BJ (cell line): ENCODE measurements around the gene ARMC9. TPM values are rescaled to one million over a fixed set of nuclear protein-coding genes. Genes with fewer than 3 reads are reported as not detected.

Experiments used
- CTCF ChIA-PET: fragments of 350-600 bp; formaldehyde crosslinking; extraction: SDS; loops from one replicate; lab custom pipeline; 2021; ENCODE audit warnings: antibody characterized with exemption, inconsistent platforms; lab: Yijun Ruan, JAX
- POLR2A ChIA-PET: fragments of 300-600 bp; sonication (Branson Sonifier 250); formaldehyde crosslinking; extraction: SDS; loops from one replicate; lab custom pipeline; 2021; ENCODE audit warnings: antibody characterized with exemption; lab: Charles Lee
- DNase-seq: peaks from one replicate; pipeline ENCODE4 v3.0.0-alpha.2; 2011; ENCODE audit warnings: low read depth
- H3K27me3 ChIP-seq: 2 replicates; pipeline ENCODE4 v1.6.0; 2011; ENCODE audit warnings: low read length; ENCODE audit not compliant: control insufficient read depth, insufficient read depth
- H3K36me3 ChIP-seq: 2 replicates; pipeline ENCODE4 v1.5.1; 2011; ENCODE audit warnings: low read length; ENCODE audit not compliant: control insufficient read depth, insufficient read depth
- H3K4me3 ChIP-seq: 2 replicates; pipeline ENCODE4 v1.5.1; 2011; ENCODE audit warnings: low read depth, mild to moderate bottlenecking, control low read depth, low read length
- polyA plus RNA-seq: library from polyadenylated mRNA; depleted of rRNA; stranded (reverse); fragments of >200 nt; gene quantifications from 2 replicates; pipeline ENCODE4 v1.2.3, GENCODE V29; 2011
- TF ChIP-seq, protein P1 (sequence below): IDR thresholded peaks from 2 replicates; pipeline ENCODE4 v1.5.1; 2011; ENCODE audit warnings: low read depth, mild to moderate bottlenecking, control low read depth, inconsistent platforms, low read length, moderate library complexity; ENCODE audit not compliant: insufficient read depth

ARMC9 gene
- polyA plus RNA-seq, 1 experiment, result 83.1 TPM

- ChIA-PET CTCF (interaction anchor here (1.0 to 1.2 kb wide), 2 partner anchors 12 to 17 kb away, joined by 3 to 5 read pairs; no protein-coding TSS in a partner anchor), POLR2A (no interaction called here)
- Histone ChIP-seq H3K27me3 (no peaks in the 10 kb centered on the region), H3K4me3 (no peak overlapping the region), H3K36me3 (no peaks in the 10 kb centered on the region)
- TF ChIP-seq, protein P1, sequence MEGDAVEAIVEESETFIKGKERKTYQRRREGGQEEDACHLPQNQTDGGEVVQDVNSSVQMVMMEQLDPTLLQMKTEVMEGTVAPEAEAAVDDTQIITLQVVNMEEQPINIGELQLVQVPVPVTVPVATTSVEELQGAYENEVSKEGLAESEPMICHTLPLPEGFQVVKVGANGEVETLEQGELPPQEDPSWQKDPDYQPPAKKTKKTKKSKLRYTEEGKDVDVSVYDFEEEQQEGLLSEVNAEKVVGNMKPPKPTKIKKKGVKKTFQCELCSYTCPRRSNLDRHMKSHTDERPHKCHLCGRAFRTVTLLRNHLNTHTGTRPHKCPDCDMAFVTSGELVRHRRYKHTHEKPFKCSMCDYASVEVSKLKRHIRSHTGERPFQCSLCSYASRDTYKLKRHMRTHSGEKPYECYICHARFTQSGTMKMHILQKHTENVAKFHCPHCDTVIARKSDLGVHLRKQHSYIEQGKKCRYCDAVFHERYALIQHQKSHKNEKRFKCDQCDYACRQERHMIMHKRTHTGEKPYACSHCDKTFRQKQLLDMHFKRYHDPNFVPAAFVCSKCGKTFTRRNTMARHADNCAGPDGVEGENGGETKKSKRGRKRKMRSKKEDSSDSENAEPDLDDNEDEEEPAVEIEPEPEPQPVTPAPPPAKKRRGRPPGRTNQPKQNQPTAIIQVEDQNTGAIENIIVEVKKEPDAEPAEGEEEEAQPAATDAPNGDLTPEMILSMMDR, result 0 out of 2 replicates have a peak, but pooled peaks have one; percentile 11
- no peak for DNase-seq
Measured at GRCh38 chr2:231387904-231388724, 189.7 kb downstream of the ARMC9 start.

GRCh38 chr2:231388725-231389346 lies 190.4 kb downstream of the ARMC9 start:
- CTCF ChIA-PET, result interaction anchor here (1.0 to 1.6 kb wide), 3 partner anchors 11 to 17 kb away, joined by 3 to 7 read pairs (median 5); no protein-coding TSS in a partner anchor
- TF ChIP-seq, protein P1, result no peak
- 0 out of 2 replicates have a peak, but pooled peaks cover 2% of the 10 kb centered on the region for H3K27me3 ChIP-seq
- POLR2A ChIA-PET, result no interaction called here
- H3K4me3 ChIP-seq, result no peak overlapping the region
- no peaks in the 10 kb centered on the region for H3K36me3 ChIP-seq
- DNase-seq, result no peak

DNA sequence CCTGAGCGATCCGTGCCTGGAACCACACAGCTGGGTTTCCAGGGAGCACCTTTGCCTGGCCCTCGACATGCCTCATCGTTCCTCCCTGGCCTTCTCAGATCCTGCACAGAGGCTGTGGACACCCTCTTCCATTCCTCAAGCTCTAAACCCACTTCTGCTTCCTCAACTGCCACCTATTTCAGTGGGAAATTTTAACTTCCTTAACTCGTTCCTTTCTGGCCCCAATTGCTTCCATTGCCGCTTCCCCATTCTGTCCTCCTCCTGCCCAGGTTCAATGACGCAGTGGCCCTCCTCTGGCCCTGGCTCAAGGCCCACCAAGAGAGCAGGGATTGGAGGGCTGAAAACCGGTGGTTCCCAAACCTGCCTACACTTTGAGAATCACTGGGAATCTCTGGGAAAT lies 192.2 kb downstream of the ARMC9 start:
- H3K4me3 ChIP-seq, result no peak overlapping the region
- POLR2A ChIA-PET, result no interaction called here
- peaks cover 11% of the 10 kb centered on the region for H3K27me3 ChIP-seq
- TF ChIP-seq, protein P1, result no peak
- H3K36me3 ChIP-seq, result no peaks in the 10 kb centered on the region
- CTCF ChIA-PET, result interaction anchor here (1.6 kb wide), 1 partner anchor 15 kb away, joined by 7 read pairs; no protein-coding TSS in a partner anchor
- DNase-seq, result no peak

DNA sequence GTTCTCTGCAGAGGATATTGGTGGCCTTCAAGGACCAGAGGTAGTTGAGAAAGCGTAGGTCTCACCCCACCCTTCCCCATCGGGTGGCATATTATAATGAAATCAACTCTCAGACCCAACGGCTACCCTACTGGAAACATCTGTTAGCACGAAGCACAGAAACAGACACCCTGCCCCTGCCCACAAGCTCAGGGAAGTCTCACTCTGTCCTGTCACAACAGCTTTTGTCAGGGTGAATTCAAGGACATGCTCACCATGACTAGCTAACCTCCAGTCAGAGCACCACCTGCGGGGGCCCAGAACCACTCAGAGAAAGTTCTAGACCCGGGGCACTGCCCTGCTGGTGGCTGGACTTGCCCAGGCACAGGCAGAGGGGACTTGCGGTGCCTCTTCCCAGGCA lies 193.6 kb downstream of the ARMC9 start:
- CTCF ChIA-PET, result interaction anchor here (1.5 to 3.0 kb wide), 2 partner anchors 15 to 95 kb away, joined by 3 to 9 read pairs; no protein-coding TSS in a partner anchor
- TF ChIP-seq, protein P1, result no peak
- no peak for DNase-seq

More for the DNA sequence above, 193.6 kb downstream of the ARMC9 start:
- POLR2A ChIA-PET, result no interaction called here
- no peak overlapping the region for H3K4me3 ChIP-seq
- H3K27me3 ChIP-seq, result peaks cover 14% of the 10 kb centered on the region
- H3K36me3 ChIP-seq, result no peaks in the 10 kb centered on the region
